Mesenchymal stem cell (in vitro differentiated cells and primary cell): ENCODE results near the gene PPFIBP2.

ENCODE experiments used
- DNase-seq: peaks from one replicate; pipeline ENCODE4 v3.0.0-alpha.2; 2013
- H2AFZ ChIP-seq: one replicate; pipeline ENCODE4 v1.6.1; 2013; ENCODE audit warnings: low read depth, mild to moderate bottlenecking, control low read depth, inconsistent platforms, low read length, moderate library complexity
- H2AK5ac ChIP-seq: 2 replicates; pipeline ENCODE4 v1.6.1; 2013; ENCODE audit warnings: low read length, moderate library complexity, mild to moderate bottlenecking, inconsistent platforms; ENCODE audit not compliant: severe bottlenecking
- H2BK120ac ChIP-seq: one replicate; pipeline ENCODE4 v1.6.1; 2013; ENCODE audit warnings: low read depth, mild to moderate bottlenecking, inconsistent platforms, low read length, moderate library complexity
- H2BK12ac ChIP-seq, 2 experiments: one replicate each; pipeline ENCODE4 v1.6.1; 2013; ENCODE audit warnings: inconsistent platforms in 2 of 2, low read length in 2 of 2, mild to moderate bottlenecking in 2 of 2, moderate library complexity in 2 of 2, control low read depth in 1 of 2
- H2BK15ac ChIP-seq: one replicate; pipeline ENCODE4 v1.6.1; 2013; ENCODE audit warnings: mild to moderate bottlenecking, low read depth, inconsistent platforms; ENCODE audit not compliant: poor library complexity, severe bottlenecking
- H2BK5ac ChIP-seq: 2 replicates; pipeline ENCODE4 v1.6.1; 2013; ENCODE audit warnings: low read depth, mild to moderate bottlenecking, low read length, control low read depth, inconsistent platforms; ENCODE audit not compliant: poor library complexity, severe bottlenecking
- H3K14ac ChIP-seq, 2 experiments: one replicate each; pipeline ENCODE4 v1.6.1; 2013; ENCODE audit warnings: inconsistent platforms in 2 of 2, low read length in 2 of 2, control low read depth in 1 of 2, mild to moderate bottlenecking in 1 of 2, moderate library complexity in 1 of 2
- H3K18ac ChIP-seq, 2 experiments: one replicate each; pipeline ENCODE4 v1.6.1; 2013; ENCODE audit warnings: inconsistent platforms in 2 of 2, low read length in 2 of 2, control low read depth in 1 of 2, low read depth in 1 of 2, mild to moderate bottlenecking in 1 of 2
- H3K23ac ChIP-seq, 2 experiments: one replicate each; pipeline ENCODE4 v1.6.1; 2013; ENCODE audit warnings: inconsistent platforms in 2 of 2, low read length in 2 of 2, mild to moderate bottlenecking in 2 of 2, moderate library complexity in 2 of 2, control low read depth in 1 of 2
- H3K27ac ChIP-seq: 2 replicates; pipeline ENCODE4 v1.5.1; 2013; ENCODE audit warnings: mild to moderate bottlenecking, moderate library complexity, low read length, control low read depth, inconsistent platforms; ENCODE audit not compliant: poor library complexity, severe bottlenecking
- H3K27me3 ChIP-seq, 2 experiments: 2 replicates each; pipeline versions ENCODE4 v1.6.1 to v1.7.0; 2013; ENCODE audit warnings: low read length in 2 of 2, mild to moderate bottlenecking in 2 of 2, moderate library complexity in 2 of 2, control low read depth in 1 of 2, inconsistent platforms in 1 of 2; ENCODE audit not compliant: control insufficient read depth in 1 of 2, insufficient read depth in 1 of 2
- H3K36me3 ChIP-seq, 2 experiments: 2 replicates each; pipeline versions ENCODE4 v1.6.1 to v1.7.0; 2013; ENCODE audit warnings: low read length in 2 of 2, control low read depth in 1 of 2, inconsistent platforms in 1 of 2, low read depth in 1 of 2, mild to moderate bottlenecking in 1 of 2; ENCODE audit not compliant: insufficient read depth in 2 of 2, control insufficient read depth in 1 of 2
- H3K4ac ChIP-seq, 2 experiments: one replicate each; pipeline ENCODE4 v1.6.1; 2013; ENCODE audit warnings: inconsistent platforms in 2 of 2, low read length in 2 of 2, mild to moderate bottlenecking in 2 of 2, moderate library complexity in 2 of 2, control low read depth in 1 of 2, low read depth in 1 of 2
- H3K4me1 ChIP-seq: 2 replicates; pipeline ENCODE4 v1.6.1; 2013; ENCODE audit warnings: low read depth, low read length, control low read depth; ENCODE audit not compliant: control insufficient read depth, insufficient read depth
- H3K4me2 ChIP-seq: 2 replicates; pipeline ENCODE4 v1.6.1; 2013; ENCODE audit warnings: low read length, mild to moderate bottlenecking, inconsistent platforms; ENCODE audit not compliant: poor library complexity, severe bottlenecking
- H3K4me3 ChIP-seq, 2 experiments: 2 replicates each; pipeline versions ENCODE4 v1.5.1 to v1.7.0; 2013; ENCODE audit warnings: low read length in 2 of 2, mild to moderate bottlenecking in 2 of 2, control low read depth in 1 of 2, low read depth in 1 of 2; ENCODE audit not compliant: insufficient read depth in 1 of 2
- H3K79me1 ChIP-seq: replicated peaks from 2 replicates; pipeline ENCODE4 v1.6.1; 2013; ENCODE audit warnings: mild to moderate bottlenecking, control low read depth, low read length, inconsistent platforms; ENCODE audit not compliant: poor library complexity, severe bottlenecking
- H3K9ac ChIP-seq: 2 replicates; pipeline ENCODE4 v1.7.0; 2013; ENCODE audit warnings: mild to moderate bottlenecking, low read length, moderate library complexity
- H3K9me3 ChIP-seq: 2 replicates; pipeline ENCODE4 v1.7.0; 2013; ENCODE audit warnings: mild to moderate bottlenecking, low read length; ENCODE audit not compliant: control insufficient read depth
- H4K8ac ChIP-seq: one replicate; pipeline ENCODE4 v1.6.1; 2013; ENCODE audit warnings: inconsistent platforms, mild to moderate bottlenecking, low read length, moderate library complexity
- H4K91ac ChIP-seq: one replicate; pipeline ENCODE4 v1.6.1; 2013; ENCODE audit warnings: mild to moderate bottlenecking, low read length, inconsistent platforms
- WGBS: methylation state at CpG from one replicate; pipeline ENCODE4 v1.1.7; 2013; ENCODE audit warnings: mixed read lengths; 5-methylcytosine and 5-hydroxymethylcytosine counted together

Gene PPFIBP2

GRCh38 chr11:7643314-7643713, 129.5 kb downstream of the PPFIBP2 start:
- Histone ChIP-seq H3K9ac (no peak overlapping the region), H3K4me1 (no peaks in the 10 kb centered on the region), H2AK5ac (no peak overlapping the region), H3K4me2 (no peak overlapping the region), H2BK12ac (no peak overlapping the region), H3K18ac (no peak overlapping the region), H3K79me1 (no peaks in the 10 kb centered on the region), H2BK120ac (no peak overlapping the region), H2BK5ac (no peak overlapping the region), H3K27me3 (no peaks in the 10 kb centered on the region), H3K14ac (no peak overlapping the region), H3K9me3 (no peaks in the 10 kb centered on the region), H4K8ac (no peak overlapping the region), H3K23ac (no peak overlapping the region), H3K4me3 (no peak overlapping the region), H4K91ac (no peak overlapping the region), H3K36me3 (peaks cover 0 to 38% of the 10 kb centered on the region in 2 experiments), H3K4ac (no peak overlapping the region), H2BK15ac (no peak overlapping the region), H3K27ac (no peak overlapping the region), H2AFZ (no peak overlapping the region)
- no peak for DNase-seq
- WGBS: 95% methylated on average over 3 of the region's 4 CpGs

DNA sequence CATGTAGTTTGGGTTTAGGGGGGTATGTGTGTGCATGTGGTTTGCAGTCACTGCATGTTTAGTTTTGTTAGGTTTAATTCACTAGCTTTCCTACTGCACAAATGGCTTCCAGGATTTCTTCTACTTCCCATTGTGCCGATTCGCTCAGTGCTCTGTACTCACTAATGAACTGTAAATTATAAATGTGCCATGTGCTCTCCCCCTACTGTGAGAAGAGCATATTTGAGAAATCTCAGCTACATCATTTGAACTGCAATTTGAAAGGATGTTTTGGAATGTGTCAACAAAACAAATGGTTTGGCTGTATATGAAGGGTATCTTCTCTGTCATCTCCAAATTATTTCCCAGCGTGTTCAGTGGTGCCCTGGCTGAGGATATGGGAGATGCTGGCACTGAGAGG, 131.4 kb downstream of the PPFIBP2 start:
- WGBS: 98% methylated on average over 3 of the region's 3 CpGs
- Histone ChIP-seq H2BK15ac (no peak overlapping the region), H3K36me3 (peaks cover 0 to 53% of the 10 kb centered on the region in 2 experiments)

GRCh38 chr11:7646866-7647265, 133.1 kb downstream of the PPFIBP2 start:
- Histone ChIP-seq H2BK15ac (no peak overlapping the region), H2AK5ac (no peak overlapping the region), H2BK12ac (no peak overlapping the region), H3K79me1 (no peaks in the 10 kb centered on the region), H4K91ac (no peak overlapping the region), H2AFZ (no peak overlapping the region), H3K27me3 (no peaks in the 10 kb centered on the region), H3K14ac (no peak overlapping the region), H3K4me1 (no peaks in the 10 kb centered on the region), H3K36me3 (peaks cover 0 to 50% of the 10 kb centered on the region in 2 experiments), H3K4me3 (no peak overlapping the region), H3K27ac (no peak overlapping the region), H3K4me2 (no peak overlapping the region), H4K8ac (no peak overlapping the region), H3K23ac (no peak overlapping the region), H3K9ac (no peak overlapping the region), H3K9me3 (no peaks in the 10 kb centered on the region), H2BK120ac (no peak overlapping the region), H3K4ac (no peak overlapping the region), H2BK5ac (no peak overlapping the region), H3K18ac (no peak overlapping the region)
- WGBS: 100% methylated on average over 1 of the region's 2 CpGs
- no peak for DNase-seq

More for the DNA sequence above, 131.4 kb downstream of the PPFIBP2 start:
- no peaks in the 10 kb centered on the region for H3K9me3 ChIP-seq
- H3K14ac ChIP-seq: no peak overlapping the region
- no peak overlapping the region for H4K91ac ChIP-seq
- no peak overlapping the region for H2AFZ ChIP-seq
- no peak overlapping the region for H2BK12ac ChIP-seq
- no peak overlapping the region for H2BK120ac ChIP-seq
- H3K4me1 ChIP-seq: no peaks in the 10 kb centered on the region
- H2BK5ac ChIP-seq: no peak overlapping the region
- DNase-seq: no peak
- no peaks in the 10 kb centered on the region for H3K79me1 ChIP-seq
- no peak overlapping the region for H3K27ac ChIP-seq
- no peak overlapping the region for H3K9ac ChIP-seq
- no peak overlapping the region for H3K4me2 ChIP-seq
- no peaks in the 10 kb centered on the region for H3K27me3 ChIP-seq
- H4K8ac ChIP-seq: no peak overlapping the region
- H2AK5ac ChIP-seq: no peak overlapping the region
- no peak overlapping the region for H3K4ac ChIP-seq
- H3K18ac ChIP-seq: no peak overlapping the region
- no peak overlapping the region for H3K23ac ChIP-seq
- H3K4me3 ChIP-seq: no peak overlapping the region

DNA sequence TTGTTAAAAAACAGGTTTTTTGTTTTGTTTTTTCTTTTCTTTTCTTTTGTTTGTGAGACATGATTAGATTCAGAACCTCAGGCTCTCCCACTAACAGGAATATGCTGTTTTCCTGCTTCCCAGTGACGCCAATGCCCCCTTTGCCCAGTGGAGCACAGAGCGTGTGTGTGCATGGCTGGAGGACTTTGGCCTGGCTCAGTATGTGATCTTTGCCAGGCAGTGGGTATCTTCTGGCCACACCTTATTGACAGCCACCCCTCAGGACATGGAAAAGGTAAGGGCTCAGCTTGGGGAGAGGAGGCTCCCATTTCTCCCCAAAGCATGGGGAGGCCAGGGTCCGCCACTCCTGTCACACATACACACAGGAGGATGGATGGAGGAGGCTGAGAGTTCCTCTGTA, 134.5 kb downstream of the PPFIBP2 start:
- H4K91ac ChIP-seq: no peak overlapping the region
- no peak overlapping the region for H2BK12ac ChIP-seq
- H3K27ac ChIP-seq: no peak overlapping the region
- H3K9ac ChIP-seq: no peak overlapping the region
- no peak overlapping the region for H3K4me3 ChIP-seq
- no peak overlapping the region for H3K23ac ChIP-seq
- DNase-seq: no peak
- H3K36me3 ChIP-seq: peaks cover 0 to 50% of the 10 kb centered on the region in 2 experiments
- peak overlapping the region in 1 of 2 experiments; percentile 35 for H3K14ac ChIP-seq
- H2BK15ac ChIP-seq: no peak overlapping the region
- no peak overlapping the region for H3K4ac ChIP-seq
- H3K27me3 ChIP-seq: no peaks in the 10 kb centered on the region
- no peak overlapping the region for H3K4me2 ChIP-seq
- no peak overlapping the region for H2AFZ ChIP-seq
- H2BK120ac ChIP-seq: no peak overlapping the region
- H2AK5ac ChIP-seq: no peak overlapping the region
- no peak overlapping the region for H4K8ac ChIP-seq
- H3K9me3 ChIP-seq: no peaks in the 10 kb centered on the region
- H3K79me1 ChIP-seq: no peaks in the 10 kb centered on the region
- no peaks in the 10 kb centered on the region for H3K4me1 ChIP-seq
- H3K18ac ChIP-seq: no peak overlapping the region
- WGBS: 96% methylated on average over 3 of the region's 3 CpGs
- no peak overlapping the region for H2BK5ac ChIP-seq
